Activated CD8-positive, alpha-beta memory T cell treated with anti-CD3 and anti-CD28 coated beads, Interleukin-2, amount 50 U/mL, for 4 hours (primary cell): Measurements from ENCODE around the gene CIROP.
"Not testable (repeated sequence)": the region's sequence is repeated elsewhere in the genome, so short reads cannot be mapped to it uniquely, and the experiment has no call there.

ENCODE experiments used
- DNase-seq: peaks from one replicate; pipeline ENCODE4 v3.0.0-alpha.2; 2020

CIROP gene

DNA sequence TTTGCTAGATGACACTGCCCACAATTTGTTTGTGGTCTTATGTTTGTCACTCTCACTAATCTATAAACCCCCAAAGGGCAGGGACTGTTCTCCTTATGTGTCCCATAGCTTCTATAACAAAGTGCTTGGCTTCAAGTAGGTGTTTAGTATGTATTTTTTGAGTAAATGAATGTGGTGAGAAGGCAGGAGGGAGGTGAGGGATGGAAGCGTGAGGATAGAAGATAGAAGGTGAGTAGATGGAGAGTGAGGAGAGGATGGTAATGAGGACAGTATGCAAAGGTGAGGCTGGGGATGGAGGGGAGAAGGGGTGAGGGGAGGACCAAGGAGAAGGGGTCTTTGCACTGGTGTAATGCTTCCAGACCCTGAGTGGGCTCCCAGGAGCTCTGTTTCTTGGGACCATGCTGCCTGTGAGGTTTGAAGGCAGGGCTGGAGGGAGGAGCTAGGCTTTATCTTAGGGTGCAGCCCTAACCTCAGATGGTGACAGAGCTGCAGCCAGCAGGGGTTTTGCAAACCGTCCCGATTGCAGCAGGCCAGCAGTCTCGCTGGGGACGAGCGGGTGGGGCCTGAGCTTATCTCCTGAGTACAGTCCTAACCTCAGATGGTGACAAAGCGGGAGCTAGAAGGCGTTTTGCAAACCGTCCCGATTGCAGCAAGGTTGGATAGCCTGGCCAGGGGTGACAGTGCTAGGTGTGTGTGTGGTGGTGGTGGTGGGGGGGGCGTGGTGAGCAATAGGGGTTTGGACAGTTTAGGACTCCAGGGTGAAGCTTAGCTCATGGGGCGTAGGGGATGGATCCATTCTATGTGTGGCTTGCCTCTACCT, 7.8 kb upstream of the CIROP start:
- DNase-seq = no peak

DNA sequence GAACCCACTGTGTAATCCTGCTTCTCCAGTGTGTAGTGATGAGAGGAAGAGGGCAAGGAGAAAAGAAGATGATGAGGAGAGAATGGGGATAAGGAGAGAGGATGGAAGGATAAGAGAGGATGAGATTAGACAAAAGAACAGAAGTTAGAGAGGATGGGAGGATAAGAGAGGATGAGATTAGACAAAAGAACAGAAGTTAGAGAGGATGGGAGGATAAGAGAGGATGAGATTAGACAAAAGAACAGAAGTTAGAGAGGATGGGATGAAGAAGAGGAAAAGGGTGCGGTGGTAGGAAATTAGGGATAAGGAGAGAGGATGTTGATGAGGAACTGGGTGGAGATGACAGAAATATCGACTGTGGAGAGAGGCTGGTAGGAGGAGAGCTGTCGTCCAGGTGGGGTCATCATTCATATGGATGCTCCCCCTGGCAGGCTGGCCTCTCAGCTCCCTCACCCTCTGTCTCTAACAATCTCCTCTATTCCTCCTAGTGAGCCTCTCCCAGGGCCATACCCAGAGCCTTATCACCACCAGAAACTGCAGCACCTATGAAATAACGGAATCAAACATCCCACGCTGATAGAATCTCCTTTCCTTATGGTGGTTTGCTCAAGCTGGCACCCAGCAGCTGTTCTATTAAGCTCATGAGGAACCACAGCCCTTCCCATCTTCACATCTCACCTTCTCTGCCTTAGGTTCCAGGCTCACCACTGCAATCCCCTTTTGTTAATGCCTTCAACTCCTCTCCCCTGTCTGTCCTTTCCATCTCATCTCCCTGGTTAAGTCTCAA, 6.0 kb upstream of the CIROP start:
- no peak for DNase-seq

DNA sequence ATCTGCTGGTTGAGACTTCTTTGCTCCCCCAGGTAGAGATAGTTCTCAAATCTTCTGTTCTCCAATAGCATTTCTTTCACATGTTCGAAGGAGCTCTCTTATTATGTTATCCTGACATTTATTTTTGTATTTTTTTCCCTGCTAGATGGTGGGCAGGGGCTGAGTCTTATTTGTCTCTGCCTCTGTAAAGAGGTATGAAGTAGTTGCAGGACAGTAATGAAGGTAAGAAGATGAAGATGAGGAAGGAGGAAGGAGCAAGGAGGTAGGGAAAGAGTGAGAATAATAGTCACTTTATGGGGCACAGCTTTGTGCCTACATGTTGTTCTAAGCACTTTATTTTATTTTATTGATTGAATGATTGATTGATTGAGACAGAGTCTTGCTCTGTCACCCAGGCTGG, 5.0 kb upstream of the CIROP start:
- no peak for DNase-seq

- not testable (repeated sequence) for DNase-seq
These were observed 3.4 kb upstream of the CIROP start for GRCh38 chr14:23108169-23108568.

DNA sequence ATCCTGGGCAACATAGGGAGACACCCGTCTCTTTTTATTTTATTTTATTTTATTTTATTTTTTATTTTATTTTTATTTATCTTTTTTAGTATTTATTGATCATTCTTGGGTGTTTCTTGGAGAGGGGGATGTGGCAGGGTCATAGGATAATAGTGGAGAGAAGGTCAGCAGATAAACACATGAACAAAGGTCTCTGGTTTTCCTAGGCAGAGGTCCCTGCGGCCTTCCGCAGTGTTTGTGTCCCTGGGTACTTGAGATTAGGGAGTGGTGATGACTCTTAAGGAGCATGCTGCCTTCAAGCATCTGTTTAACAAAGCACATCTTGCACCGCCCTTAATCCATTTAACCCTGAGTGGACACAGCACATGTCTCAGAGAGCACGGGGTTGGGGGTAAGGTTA, 2.8 kb upstream of the CIROP start:
- DNase-seq = not testable (repeated sequence)

GRCh38 chr14:23106747-23107045, 1.9 kb upstream of the CIROP start:
- no peak for DNase-seq

DNA sequence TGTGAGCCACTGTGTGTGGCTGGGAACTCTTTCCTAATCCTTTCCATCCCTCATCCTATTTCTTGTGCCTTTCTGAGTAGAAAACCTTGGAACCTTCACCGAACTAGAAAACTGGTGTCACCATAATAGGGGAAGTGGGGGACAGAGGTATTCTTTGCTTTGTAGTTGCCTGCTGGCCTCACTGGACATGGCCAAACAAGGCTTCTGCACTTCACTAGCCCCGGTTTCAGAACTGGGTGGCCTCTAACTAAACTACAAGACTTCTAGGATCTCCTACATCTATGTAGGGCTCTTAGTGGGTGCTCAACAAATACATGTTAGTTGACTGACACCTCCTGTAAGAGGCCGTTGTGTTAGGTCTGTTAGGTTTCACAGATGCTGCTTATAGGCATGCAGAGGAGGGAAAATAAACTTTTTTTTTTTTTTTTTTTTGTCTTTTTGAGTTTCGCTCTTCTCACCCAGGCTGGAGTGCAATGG, 597 bp upstream of the CIROP start:
- DNase-seq = no peak

DNA sequence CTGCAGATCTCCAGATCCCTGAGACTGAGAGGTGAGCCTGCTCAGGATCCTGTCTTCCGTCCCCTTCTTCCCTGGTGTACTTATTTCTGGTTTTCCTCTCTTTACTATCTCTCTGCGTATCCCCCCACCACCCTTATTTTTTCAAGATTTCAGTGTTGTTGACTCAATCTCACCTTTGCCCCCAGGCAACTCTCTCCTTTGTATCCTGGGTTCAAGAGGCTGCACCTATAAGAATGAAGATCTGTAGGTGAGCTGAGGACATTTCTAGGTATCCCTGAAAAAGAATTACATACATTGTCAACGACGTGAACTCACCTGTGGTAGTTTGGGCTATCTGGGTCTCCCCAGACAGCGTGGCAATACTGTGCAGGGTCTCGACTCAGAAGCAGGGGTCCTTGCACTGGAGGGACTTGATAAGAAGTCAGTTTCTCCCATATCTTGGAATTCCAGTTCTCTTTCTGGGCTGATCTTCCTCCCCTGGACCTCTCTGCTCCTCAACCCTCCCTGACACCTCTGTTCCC, 659 bp downstream of the CIROP start:
- DNase-seq = no peak

GRCh38 chr14:23103581-23103980, 1.2 kb downstream of the CIROP start:
- no peak for DNase-seq

DNA sequence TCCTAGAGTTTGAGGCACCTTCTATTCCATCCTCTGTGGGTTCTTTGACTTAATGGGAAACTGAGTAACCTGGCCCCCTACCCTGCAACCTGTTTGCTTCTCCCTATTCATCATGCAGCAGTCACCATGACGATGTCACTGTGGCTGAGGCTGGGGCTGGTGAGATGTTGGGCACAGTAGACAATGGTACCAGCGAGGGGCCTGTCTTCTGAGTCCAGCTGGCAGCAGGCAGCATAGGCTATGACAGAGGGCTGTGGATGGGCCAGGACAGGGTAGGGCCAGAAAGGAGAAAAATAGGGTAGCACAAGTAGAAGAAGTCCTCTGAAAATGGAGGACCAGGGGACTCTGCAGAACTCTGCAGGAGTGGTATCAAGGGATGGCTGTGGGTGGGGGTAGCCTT, 2.0 kb downstream of the CIROP start:
- no peak for DNase-seq

GRCh38 chr14:23101986-23102625, 2.7 kb downstream of the CIROP start:
- no peak for DNase-seq

- no peak for DNase-seq
These were observed 3.4 kb downstream of the CIROP start for GRCh38 chr14:23101213-23101970.

DNA sequence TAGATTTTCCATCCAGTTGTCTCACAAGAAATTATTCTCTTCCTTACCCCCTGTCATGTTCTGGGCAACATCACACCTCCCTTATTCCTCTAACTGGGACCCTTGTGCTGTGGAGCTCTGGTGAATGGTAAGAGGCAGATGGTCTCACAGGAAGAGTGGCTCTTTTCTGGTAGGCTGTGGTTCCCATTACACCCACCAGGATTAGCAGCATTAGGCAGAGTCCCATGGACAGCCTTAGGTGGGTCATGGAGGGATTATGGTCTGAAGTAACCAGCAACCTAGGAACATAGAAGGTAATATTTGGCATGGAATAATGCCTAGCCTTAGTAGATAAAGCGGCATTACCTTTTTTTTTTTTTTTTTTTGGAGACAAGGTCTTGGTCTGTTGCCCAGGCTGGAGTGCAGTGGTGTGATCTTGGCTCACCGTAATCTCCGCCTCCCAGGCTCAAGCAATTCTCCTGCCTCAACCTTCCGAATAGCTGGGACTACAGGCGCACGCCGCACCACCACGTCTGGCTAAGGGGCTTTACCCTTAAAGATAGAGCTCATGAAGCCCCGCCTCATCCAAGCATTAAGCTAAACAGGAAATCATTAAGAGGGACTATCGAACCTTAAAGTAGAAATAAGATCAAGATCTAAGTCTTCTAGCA, 5.5 kb downstream of the CIROP start:
- DNase-seq = no peak

- DNase-seq = no peak
These were observed 7.0 kb downstream of the CIROP start for GRCh38 chr14:23097786-23098185.

DNA sequence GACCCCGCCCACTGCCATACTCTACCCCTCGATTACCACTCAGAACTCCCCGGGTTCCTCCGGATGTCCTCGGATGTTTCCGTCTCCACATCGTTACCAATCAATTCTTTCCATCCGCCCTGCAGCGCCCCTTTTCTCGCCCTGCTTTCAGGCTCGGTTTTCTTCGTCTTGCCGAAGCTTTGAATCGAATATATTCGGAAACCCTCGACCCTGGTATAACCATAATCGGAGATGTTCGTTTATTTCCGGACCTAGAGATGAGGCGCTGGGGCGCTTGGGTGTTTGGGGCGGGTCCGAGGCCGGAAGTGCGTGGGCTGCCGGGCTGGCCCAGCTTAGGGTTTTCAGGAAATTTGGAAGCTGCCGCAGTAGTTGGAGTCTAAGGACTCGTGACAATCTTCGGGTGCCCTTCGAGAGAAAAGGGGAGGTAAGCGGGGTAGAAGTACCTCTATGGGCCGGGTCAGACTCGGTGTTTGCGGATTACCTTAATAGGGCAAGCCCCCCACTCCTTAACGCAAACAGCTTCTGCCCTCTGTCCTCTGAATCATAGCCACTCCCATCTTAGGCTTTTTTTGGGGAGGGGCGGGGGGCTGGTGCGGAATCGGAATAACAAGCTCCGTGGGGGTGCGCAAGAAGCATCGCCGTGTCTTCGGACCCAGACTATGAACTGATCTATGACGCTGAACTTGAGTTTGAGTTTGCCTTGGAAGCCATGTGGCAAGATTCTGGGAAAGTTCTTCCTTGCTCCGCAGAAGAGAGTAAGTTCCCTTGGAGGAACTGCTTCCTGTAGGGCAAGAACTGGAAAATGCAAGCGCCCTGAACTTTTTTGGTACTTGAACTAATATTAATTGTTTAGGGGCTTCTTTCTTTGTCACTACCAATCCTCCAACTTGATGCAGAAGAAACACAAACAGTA, 9.3 kb downstream of the CIROP start, which contains the start of gene C14orf119:
TSS of gene C14orf119 (plus strand) at position 310 of the 913 bp plus-strand sequence. CDS start 2,154 bp downstream, outside the sequence.
- DNase-seq = peak; percentile 99

DNA sequence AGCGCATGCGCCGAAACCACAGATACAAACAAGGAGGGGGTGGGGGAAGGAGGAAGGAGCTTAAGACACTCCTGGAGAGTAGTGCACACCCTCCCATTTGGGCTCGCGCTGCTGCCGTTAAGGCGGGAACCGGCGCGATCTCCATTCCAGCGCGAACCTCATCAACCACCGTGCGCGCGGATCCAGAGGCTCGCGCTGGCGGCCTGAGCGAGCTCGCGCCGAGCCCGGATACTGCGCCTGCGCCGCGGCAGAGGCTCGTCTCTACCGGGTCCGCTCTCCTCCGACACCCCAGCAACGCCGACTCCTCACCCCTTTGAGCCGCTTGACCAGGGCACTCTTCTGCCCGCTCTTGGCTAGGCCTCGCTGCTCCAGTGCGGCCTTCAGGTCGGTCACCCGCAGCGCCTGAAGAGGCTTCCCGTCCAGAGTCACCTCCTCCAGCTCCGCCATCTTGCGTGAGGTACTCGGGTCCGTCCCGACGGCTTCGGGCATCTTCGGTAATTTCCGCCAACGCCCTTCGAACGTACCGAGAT, 10.1 kb downstream of the CIROP start, which contains the start of gene ACIN1:
TSS of gene ACIN1 (minus strand) at position 471 of the 530 bp plus-strand sequence. CDS start at position 447, 24 bp downstream.
- peak; percentile 70 for DNase-seq

DNA sequence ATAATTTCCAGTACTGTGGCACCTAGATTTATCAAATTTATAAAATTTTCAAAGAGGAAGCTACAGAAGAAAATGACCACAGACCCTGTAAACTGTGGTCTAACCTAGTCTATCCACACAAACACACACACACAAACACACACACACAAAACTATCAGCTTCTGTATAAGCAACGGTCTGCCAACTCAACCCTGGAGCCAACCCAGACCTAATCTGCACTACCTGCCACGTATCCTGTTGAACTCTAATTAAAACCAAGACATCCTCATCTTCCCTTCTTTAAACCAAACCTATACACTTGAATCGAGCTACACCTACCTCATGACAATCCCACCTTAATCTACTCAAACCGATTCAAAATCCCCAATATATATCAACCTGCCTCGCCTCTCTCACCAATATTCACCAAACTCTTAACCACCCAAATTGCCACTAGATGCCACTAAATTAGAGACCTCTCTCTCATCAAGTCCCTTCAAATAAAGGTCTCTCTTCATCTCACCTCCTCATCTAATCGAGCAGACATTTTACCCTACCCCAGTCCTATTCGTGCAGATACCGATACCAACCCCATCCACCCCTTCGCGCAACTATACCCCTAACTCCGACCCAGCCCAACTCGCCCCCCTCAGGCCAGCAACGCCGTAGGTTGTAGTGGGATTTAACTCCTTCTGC, 10.7 kb downstream of the CIROP start:
- DNase-seq = no peak

DNA sequence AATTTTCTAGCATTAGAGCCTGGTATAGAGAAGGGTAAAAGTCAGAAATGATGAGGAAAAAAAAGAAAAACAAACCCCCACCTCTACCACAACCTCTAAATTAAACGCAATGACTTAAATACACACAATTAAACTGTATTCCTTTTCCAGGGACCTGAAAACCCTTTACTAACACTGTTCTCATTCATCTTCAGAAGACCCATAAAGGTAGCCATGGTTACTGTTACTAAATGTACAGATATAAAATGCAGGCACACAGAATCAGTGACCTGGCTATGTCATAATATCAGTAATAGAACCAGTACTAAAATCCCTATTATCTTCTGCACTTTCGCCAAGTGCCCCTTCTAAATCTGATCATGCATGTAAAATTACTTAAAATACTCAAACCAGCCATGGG, 11.3 kb downstream of the CIROP start:
- no peak for DNase-seq

DNA sequence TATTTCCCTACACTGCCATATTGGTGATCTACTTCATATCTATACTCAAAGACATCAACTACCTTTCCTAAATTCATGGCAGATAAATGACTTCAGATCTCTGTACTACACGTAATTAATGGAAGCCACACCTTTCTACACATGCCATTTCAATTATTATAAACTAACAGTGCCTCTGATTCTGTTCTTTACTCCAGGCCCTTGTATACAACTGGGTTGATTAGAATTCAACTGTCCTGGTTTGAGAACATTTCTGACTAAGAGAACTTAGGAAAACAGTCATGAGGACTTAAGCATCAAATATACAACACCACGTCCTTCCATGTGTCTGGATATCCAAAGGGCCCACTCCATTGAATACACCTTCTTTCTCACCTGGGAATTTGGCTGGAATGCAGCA, 11.7 kb downstream of the CIROP start:
- no peak for DNase-seq
